Osteocyte (in vitro differentiated cells): ENCODE data around the gene NOL12. TPM values are rescaled to one million over a fixed set of nuclear protein-coding genes. Genes with fewer than 3 reads are reported as not detected.

Experiments used
- DNase-seq: peaks from one replicate; pipeline ENCODE4 v3.0.0; 2021; ENCODE audit warnings: mixed read lengths; ENCODE audit not compliant: unreplicated experiment; ENCODE audit errors: extremely low spot score
- H3K27ac Mint-ChIP-seq: one replicate; pipeline ENCODE4 v1.8.0; 2021; ENCODE audit warnings: mild to moderate bottlenecking, mixed read lengths; ENCODE audit not compliant: unreplicated experiment
- H3K27me3 Mint-ChIP-seq: one replicate; pipeline ENCODE4 v1.8.0; 2021; ENCODE audit warnings: mixed read lengths; ENCODE audit not compliant: unreplicated experiment
- H3K36me3 Mint-ChIP-seq: one replicate; pipeline ENCODE4 v1.8.0; 2021; ENCODE audit warnings: mixed read lengths; ENCODE audit not compliant: unreplicated experiment
- H3K4me1 Mint-ChIP-seq: one replicate; pipeline ENCODE4 v1.8.0; 2021; ENCODE audit warnings: mixed read lengths; ENCODE audit not compliant: unreplicated experiment
- H3K4me3 Mint-ChIP-seq: one replicate; pipeline ENCODE4 v1.8.0; 2021; ENCODE audit warnings: mild to moderate bottlenecking, moderate library complexity, mixed read lengths; ENCODE audit not compliant: unreplicated experiment
- H3K9me3 Mint-ChIP-seq: one replicate; pipeline ENCODE4 v1.8.0; 2021; ENCODE audit warnings: mixed read lengths; ENCODE audit not compliant: unreplicated experiment
- total RNA-seq: library from RNA; stranded (reverse); gene quantifications from 2 replicates; pipeline ENCODE4 v1.2.1, GENCODE V29; 2021
- TF ChIP-seq, protein P1 (sequence below): fragments of 200-600 bp; sonication (generic); IDR thresholded peaks from 2 replicates; pipeline ENCODE4 v1.5.0; 2021; ENCODE audit warnings: antibody characterized with exemption, mild to moderate bottlenecking, moderate library complexity

The NOL12 gene
- total RNA-seq, 1 donor from 2014 or later: 22.7 TPM

DNA sequence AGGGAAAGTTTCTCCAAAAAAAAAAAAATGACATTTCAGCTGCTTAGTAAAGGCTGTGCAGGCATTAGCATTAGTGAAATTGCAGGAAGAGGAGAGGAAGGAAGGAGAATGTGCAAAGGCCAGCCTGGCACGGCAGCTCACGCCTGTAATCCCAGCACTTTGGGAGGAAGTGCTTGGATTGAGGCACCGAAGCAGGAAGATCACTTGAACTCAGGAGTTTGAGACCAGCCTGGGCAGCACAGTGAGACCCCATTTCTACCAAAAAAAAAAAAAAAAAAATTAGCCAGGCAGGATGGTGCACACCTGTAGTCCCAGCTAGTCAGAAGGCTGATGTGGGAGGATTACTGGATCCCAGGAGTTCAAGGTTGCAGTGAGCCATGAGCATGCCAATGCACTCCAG is 18.5 kb downstream of the NOL12 start:
- no peaks in the 10 kb centered on the region for H3K9me3 Mint-ChIP-seq
- no peak overlapping the region for H3K4me3 Mint-ChIP-seq
- H3K4me1 Mint-ChIP-seq: no peaks in the 10 kb centered on the region
- TF ChIP-seq, protein P1, sequence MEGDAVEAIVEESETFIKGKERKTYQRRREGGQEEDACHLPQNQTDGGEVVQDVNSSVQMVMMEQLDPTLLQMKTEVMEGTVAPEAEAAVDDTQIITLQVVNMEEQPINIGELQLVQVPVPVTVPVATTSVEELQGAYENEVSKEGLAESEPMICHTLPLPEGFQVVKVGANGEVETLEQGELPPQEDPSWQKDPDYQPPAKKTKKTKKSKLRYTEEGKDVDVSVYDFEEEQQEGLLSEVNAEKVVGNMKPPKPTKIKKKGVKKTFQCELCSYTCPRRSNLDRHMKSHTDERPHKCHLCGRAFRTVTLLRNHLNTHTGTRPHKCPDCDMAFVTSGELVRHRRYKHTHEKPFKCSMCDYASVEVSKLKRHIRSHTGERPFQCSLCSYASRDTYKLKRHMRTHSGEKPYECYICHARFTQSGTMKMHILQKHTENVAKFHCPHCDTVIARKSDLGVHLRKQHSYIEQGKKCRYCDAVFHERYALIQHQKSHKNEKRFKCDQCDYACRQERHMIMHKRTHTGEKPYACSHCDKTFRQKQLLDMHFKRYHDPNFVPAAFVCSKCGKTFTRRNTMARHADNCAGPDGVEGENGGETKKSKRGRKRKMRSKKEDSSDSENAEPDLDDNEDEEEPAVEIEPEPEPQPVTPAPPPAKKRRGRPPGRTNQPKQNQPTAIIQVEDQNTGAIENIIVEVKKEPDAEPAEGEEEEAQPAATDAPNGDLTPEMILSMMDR: no peak
- H3K27ac Mint-ChIP-seq: no peak overlapping the region
- H3K36me3 Mint-ChIP-seq: no peaks in the 10 kb centered on the region
- H3K27me3 Mint-ChIP-seq: no peaks in the 10 kb centered on the region
- no peak for DNase-seq

DNA sequence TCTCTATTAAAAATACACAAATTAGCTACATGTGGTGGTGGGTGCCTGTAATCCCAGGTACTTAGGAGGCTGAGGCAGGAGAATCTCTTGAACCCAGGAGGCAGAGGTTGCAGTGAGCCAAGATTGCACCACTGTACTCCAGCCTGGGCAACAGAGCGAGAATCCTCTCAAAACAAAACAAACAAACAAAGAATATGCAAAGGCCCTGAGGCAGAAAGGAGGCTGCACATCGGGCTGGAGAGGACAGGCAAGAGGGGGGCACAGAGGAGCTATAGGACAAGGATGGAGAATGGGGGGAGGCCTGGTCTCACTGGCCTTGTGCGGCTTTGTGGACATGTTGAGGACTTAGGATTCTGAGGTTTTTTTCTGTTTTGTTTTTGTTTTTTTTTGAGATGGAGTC is 19.1 kb downstream of the NOL12 start:
- Mint-ChIP-seq H3K9me3 (no peaks in the 10 kb centered on the region), H3K4me1 (no peaks in the 10 kb centered on the region), H3K27ac (no peak overlapping the region), H3K4me3 (no peak overlapping the region), H3K27me3 (no peaks in the 10 kb centered on the region), H3K36me3 (no peaks in the 10 kb centered on the region)
- no peak for DNase-seq
- TF ChIP-seq, protein P1: no peak

DNA sequence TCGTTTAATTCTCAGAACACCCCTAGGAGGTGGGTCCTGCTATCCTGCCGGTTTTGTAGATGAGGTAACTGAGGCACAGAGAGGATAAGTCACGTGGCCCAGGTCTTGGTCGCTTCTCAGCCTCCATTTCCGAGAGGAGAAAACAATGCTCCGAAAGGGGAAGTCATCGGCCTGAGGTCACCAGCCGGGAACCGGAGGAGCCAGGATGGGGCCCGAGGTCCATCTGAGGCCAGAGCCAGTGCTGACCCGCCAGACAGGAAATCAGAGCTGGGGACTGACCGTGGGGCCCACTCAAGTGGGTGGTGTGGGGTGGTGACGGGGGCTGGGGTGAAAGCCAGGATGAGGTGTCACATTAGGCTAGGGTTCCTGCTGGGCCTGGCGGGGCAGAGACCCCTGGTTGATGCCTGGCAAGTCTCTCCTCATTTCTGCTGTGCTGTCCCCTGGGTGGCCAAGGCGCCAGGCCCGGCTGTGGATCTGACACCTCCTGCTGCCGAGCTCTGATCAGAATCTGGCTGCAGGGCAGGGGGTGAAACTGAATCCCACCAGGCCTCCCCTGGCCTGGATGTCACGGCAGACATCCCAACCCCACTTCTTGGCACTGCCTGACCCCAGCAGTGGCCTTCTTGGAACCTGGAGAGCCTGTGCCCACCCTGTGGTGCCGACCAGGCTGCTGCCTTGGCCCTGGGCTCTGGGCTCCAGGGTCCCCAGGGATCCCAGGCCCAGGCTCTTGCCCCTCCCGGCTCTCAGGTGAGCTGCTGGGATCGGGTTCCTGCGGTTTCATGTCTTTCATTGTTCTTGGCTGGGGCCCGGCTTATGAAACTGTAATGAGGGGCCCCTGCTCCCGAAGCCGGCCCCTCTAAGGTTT is 22.7 kb downstream of the NOL12 start:
- Mint-ChIP-seq H3K9me3 (no peaks in the 10 kb centered on the region), H3K27me3 (no peaks in the 10 kb centered on the region), H3K4me1 (no peaks in the 10 kb centered on the region), H3K4me3 (no peak overlapping the region), H3K36me3 (no peaks in the 10 kb centered on the region), H3K27ac (no peak overlapping the region)
- DNase-seq: no peak
- TF ChIP-seq, protein P1: no peak

DNA sequence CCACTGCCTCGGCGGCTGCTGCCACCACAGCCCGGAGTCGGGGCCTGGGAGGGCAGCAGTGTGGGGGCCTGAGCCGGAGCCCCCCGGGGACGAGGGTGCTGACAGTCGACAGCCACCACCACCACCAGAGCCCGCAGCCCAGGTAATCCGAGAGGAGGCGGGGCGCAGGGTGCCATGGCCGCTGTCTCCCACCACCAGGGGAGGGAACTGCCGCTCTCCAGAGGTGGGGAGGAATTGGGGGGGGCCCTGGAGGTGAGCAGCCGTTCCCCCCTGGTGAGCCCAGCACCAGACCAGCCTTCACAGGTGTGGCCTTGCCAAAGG is 23.3 kb downstream of the NOL12 start:
- Mint-ChIP-seq H3K4me3 (no peak overlapping the region), H3K27me3 (no peaks in the 10 kb centered on the region), H3K27ac (no peak overlapping the region), H3K9me3 (no peaks in the 10 kb centered on the region), H3K4me1 (no peaks in the 10 kb centered on the region), H3K36me3 (no peaks in the 10 kb centered on the region)
- TF ChIP-seq, protein P1: no peak
- no peak for DNase-seq

DNA sequence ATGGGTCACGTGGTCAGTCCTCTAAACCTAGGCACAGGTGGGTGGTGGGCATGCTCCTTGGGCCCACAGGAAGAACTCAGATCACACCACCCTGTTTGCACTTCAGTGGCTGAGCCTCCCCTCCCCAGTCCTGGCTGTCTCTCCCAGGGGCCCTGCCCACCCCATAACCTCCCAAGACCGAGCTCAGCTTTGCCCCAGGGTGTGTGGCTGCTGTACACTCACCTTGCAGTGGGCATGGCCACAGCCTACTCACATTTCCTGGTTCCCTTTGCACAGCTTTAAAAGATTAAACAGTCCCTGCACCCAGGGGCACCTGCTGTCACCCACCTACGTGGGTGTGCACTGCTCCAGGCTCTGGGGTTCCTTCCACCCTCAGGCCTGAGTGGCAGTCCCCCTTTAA is 24.5 kb downstream of the NOL12 start:
- TF ChIP-seq, protein P1: no peak
- Mint-ChIP-seq H3K27ac (no peak overlapping the region), H3K9me3 (no peaks in the 10 kb centered on the region), H3K4me1 (no peaks in the 10 kb centered on the region), H3K4me3 (no peak overlapping the region), H3K36me3 (no peaks in the 10 kb centered on the region), H3K27me3 (no peaks in the 10 kb centered on the region)
- DNase-seq: no peak
